Airway epithelial cell (primary cell): ENCODE results near the gene ARHGEF10L. TPM values are rescaled to one million over a fixed set of nuclear protein-coding genes. Genes with fewer than 3 reads are reported as not detected.

Source experiments
- total RNA-seq: library from RNA; depleted of rRNA; stranded (reverse); fragments of >200 nt; gene quantifications from 2 replicates; pipeline ENCODE4 v1.2.3, GENCODE V29; 2015

Gene ARHGEF10L
- total RNA-seq = 16.5 and 19.6 TPM in 2 replicates

GRCh38 chr1:17539477-17540254, at the start of gene ARHGEF10L:
TSS of gene ARHGEF10L (plus strand) at chr1:17539698. CDS start at chr1:17580596, 40,898 bp downstream.

Other genes with a start within 250 kb of the ARHGEF10L start
- not detected in 2 replicates for gene PADI4, start 231.5 kb upstream of the ARHGEF10L start, total RNA-seq
- gene PADI6, start 167.5 kb upstream of the ARHGEF10L start, total RNA-seq = not detected in 2 replicates
- gene RCC2, start 100.0 kb upstream of the ARHGEF10L start, total RNA-seq = 103 and 107 TPM in 2 replicates
- gene ACTL8, start 215.6 kb downstream of the ARHGEF10L start, total RNA-seq = 0.85 TPM in 1 of 2 replicates, not detected in the other